Neural cell (in vitro differentiated cells): ENCODE measurements around the gene ADGRG6.

ENCODE experiments used
- EZH2 ChIP-seq: fragments of 200-600, 300-800 bp; shearing (Covaris generic), sonication (generic); IDR thresholded peaks from 2 replicates; pipeline ENCODE4 v1.6.1; 2014; ENCODE audit warnings: antibody characterized with exemption, low read length, borderline replicate concordance, mild to moderate bottlenecking; ENCODE audit not compliant: insufficient read depth, poor library complexity, severe bottlenecking
- POLR2AphosphoS5 ChIP-seq: IDR thresholded peaks from 2 replicates; pipeline ENCODE4 v1.6.1; 2012
- TF ChIP-seq, protein P1 (sequence below): fragments of 450-650 bp; IDR thresholded peaks from 2 replicates; pipeline ENCODE4 v1.5.1; 2014; ENCODE audit warnings: antibody characterized with exemption, mild to moderate bottlenecking, moderate library complexity; ENCODE audit not compliant: poor library complexity, severe bottlenecking

DNA sequence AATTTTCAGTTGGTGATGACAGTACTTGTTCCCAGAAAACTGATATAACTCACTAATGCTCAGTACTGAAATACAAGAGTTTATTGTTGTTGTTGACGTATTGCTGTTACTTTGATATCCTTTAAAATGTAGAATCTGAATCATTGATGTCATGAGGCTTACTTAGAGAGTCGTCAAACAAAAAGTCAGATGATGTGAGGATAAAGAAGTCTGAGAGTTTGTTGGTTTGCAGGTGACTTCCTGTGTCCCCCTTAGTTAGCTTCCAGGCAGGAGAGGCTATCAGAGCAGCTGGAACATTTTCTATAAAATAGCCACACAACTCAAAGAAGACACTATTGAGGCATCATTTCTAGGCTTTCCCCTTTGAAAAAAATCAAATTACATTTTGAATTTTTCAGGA is 97.9 kb downstream of the ADGRG6 start:
- TF ChIP-seq POLR2AphosphoS5 (no peak), EZH2 (no peak)
- TF ChIP-seq, protein P1, sequence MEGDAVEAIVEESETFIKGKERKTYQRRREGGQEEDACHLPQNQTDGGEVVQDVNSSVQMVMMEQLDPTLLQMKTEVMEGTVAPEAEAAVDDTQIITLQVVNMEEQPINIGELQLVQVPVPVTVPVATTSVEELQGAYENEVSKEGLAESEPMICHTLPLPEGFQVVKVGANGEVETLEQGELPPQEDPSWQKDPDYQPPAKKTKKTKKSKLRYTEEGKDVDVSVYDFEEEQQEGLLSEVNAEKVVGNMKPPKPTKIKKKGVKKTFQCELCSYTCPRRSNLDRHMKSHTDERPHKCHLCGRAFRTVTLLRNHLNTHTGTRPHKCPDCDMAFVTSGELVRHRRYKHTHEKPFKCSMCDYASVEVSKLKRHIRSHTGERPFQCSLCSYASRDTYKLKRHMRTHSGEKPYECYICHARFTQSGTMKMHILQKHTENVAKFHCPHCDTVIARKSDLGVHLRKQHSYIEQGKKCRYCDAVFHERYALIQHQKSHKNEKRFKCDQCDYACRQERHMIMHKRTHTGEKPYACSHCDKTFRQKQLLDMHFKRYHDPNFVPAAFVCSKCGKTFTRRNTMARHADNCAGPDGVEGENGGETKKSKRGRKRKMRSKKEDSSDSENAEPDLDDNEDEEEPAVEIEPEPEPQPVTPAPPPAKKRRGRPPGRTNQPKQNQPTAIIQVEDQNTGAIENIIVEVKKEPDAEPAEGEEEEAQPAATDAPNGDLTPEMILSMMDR, result no peak
